HG03558 (cell line): ENCODE measurements around the gene LCE3D.

ENCODE experiments used
- ATAC-seq: cut with Tn5 transposase; IDR thresholded peaks from one replicate; pipeline ENCODE4 v1.9.1; 2021; ENCODE audit warnings: moderate number of reproducible peaks; ENCODE audit not compliant: unreplicated experiment; ENCODE audit errors: extremely low read depth

The LCE3D gene

GRCh38 chr1:152533327-152533938 lies 46.9 kb downstream of the LCE3D start:
- no peak for ATAC-seq
